ENCODE measurements around the gene DIAPH2.

Gene DIAPH2

GRCh38 chrX:97102938-97103337, 418.3 kb downstream of the DIAPH2 start:
- Histone ChIP-seq H3F3A (ENCODE audit: insufficient read depth, low read length) (no peaks in the 10 kb centered on the region), H3K4me1 (ENCODE audit: low read length) (no peaks in the 10 kb centered on the region), H4K20me1 (ENCODE audit: insufficient read depth, low read length) (no peaks in the 10 kb centered on the region), H3K27me3 (replicated peaks; ENCODE audit: insufficient read depth, low read length) (no peaks in the 10 kb centered on the region), H3K36me3 (replicated peaks; ENCODE audit: insufficient read depth, low read length) (no peaks in the 10 kb centered on the region), H3K27ac (ENCODE audit: low read length) (no peak overlapping the region), H2AFZ (ENCODE audit: low read length) (no peak overlapping the region), H3K4me2 (ENCODE audit: low read depth, low read length) (no peak overlapping the region), H3K79me2 (ENCODE audit: low read length) (no peaks in the 10 kb centered on the region), H3K9me3 (replicated peaks; ENCODE audit: insufficient read depth, low read length) (no peaks in the 10 kb centered on the region), H3K4me3 (ENCODE audit: low read length) (no peak overlapping the region), H3K9ac (ENCODE audit: low read length) (no peak overlapping the region), H3K9me2 (replicated peaks; ENCODE audit: insufficient read depth, low read length) (no peaks in the 10 kb centered on the region)
- no peak for DNase-seq
- TF ChIP-seq EZH2 (optimal IDR thresholded peaks at IDR 0.05; ENCODE audit: low read depth, low read length) (no peak), CTCF (IDR thresholded peaks at IDR 0.05; ENCODE audit: low read length) (no peak), EZH2phosphoT487 (IDR thresholded peaks at IDR 0.05; ENCODE audit: low read length) (no peak)

GRCh38 chrX:97109730-97110129, 425.1 kb downstream of the DIAPH2 start:
- H3K27ac ChIP-seq (ENCODE audit: low read length), result no peak overlapping the region

GRCh38 chrX:97117572-97117971, 432.9 kb downstream of the DIAPH2 start:
- H3K4me3 ChIP-seq (ENCODE audit: low read length), result no peak overlapping the region
- no peak overlapping the region for H3K9ac ChIP-seq (ENCODE audit: low read length)
- H3K27me3 ChIP-seq (replicated peaks; ENCODE audit: insufficient read depth, low read length), result no peaks in the 10 kb centered on the region
- no peaks in the 10 kb centered on the region for H3K36me3 ChIP-seq (replicated peaks; ENCODE audit: insufficient read depth, low read length)
- no peaks in the 10 kb centered on the region for H4K20me1 ChIP-seq (ENCODE audit: insufficient read depth, low read length)
- H3K79me2 ChIP-seq (ENCODE audit: low read length), result no peaks in the 10 kb centered on the region
- no peaks in the 10 kb centered on the region for H3K9me2 ChIP-seq (replicated peaks; ENCODE audit: insufficient read depth, low read length)
- no peak overlapping the region for H3K4me2 ChIP-seq (ENCODE audit: low read depth, low read length)
- H3K27ac ChIP-seq (ENCODE audit: low read length), result no peak overlapping the region
- no peaks in the 10 kb centered on the region for H3K4me1 ChIP-seq (ENCODE audit: low read length)
- no peaks in the 10 kb centered on the region for H3F3A ChIP-seq (ENCODE audit: insufficient read depth, low read length)
- no peak overlapping the region for H2AFZ ChIP-seq (ENCODE audit: low read length)
- DNase-seq, result no peak
- no peak for TF ChIP-seq EZH2phosphoT487 (IDR thresholded peaks at IDR 0.05; ENCODE audit: low read length)
- TF ChIP-seq CTCF (IDR thresholded peaks at IDR 0.05; ENCODE audit: low read length), result no peak
- no peak for TF ChIP-seq EZH2 (optimal IDR thresholded peaks at IDR 0.05; ENCODE audit: low read depth, low read length)
- no peaks in the 10 kb centered on the region for H3K9me3 ChIP-seq (replicated peaks; ENCODE audit: insufficient read depth, low read length)

More at GRCh38 chrX:97109730-97110129, 425.1 kb downstream of the DIAPH2 start:
- Histone ChIP-seq H2AFZ (ENCODE audit: low read length) (no peak overlapping the region), H3K9me2 (replicated peaks; ENCODE audit: insufficient read depth, low read length) (no peaks in the 10 kb centered on the region), H3F3A (ENCODE audit: insufficient read depth, low read length) (no peaks in the 10 kb centered on the region), H3K9ac (ENCODE audit: low read length) (no peak overlapping the region), H3K27me3 (replicated peaks; ENCODE audit: insufficient read depth, low read length) (no peaks in the 10 kb centered on the region), H3K9me3 (replicated peaks; ENCODE audit: insufficient read depth, low read length) (no peaks in the 10 kb centered on the region), H3K4me3 (ENCODE audit: low read length) (no peak overlapping the region), H3K79me2 (ENCODE audit: low read length) (no peaks in the 10 kb centered on the region), H3K4me2 (ENCODE audit: low read depth, low read length) (no peak overlapping the region), H3K36me3 (replicated peaks; ENCODE audit: insufficient read depth, low read length) (no peaks in the 10 kb centered on the region), H4K20me1 (ENCODE audit: insufficient read depth, low read length) (no peaks in the 10 kb centered on the region), H3K4me1 (ENCODE audit: low read length) (no peaks in the 10 kb centered on the region)
- no peak for TF ChIP-seq CTCF (IDR thresholded peaks at IDR 0.05; ENCODE audit: low read length)
- TF ChIP-seq EZH2phosphoT487 (IDR thresholded peaks at IDR 0.05; ENCODE audit: low read length), result no peak
- TF ChIP-seq EZH2 (optimal IDR thresholded peaks at IDR 0.05; ENCODE audit: low read depth, low read length), result no peak
- DNase-seq, result no peak
